ENCODE data around the gene TMEM52. TPM values are rescaled to one million over a fixed set of nuclear protein-coding genes. Genes with fewer than 3 reads are reported as not detected.

The TMEM52 gene
- total RNA-seq, 1 experiment from 2014 or later = 1.2 TPM

- H3K27ac Mint-ChIP-seq (ENCODE audit: low read depth, unreplicated experiment) = no peak overlapping the region
- H3K4me3 Mint-ChIP-seq (ENCODE audit: unreplicated experiment) = no peak overlapping the region
- no peak for TF ChIP-seq CTCF (IDR thresholded peaks at IDR 0.05; ENCODE audit: unreplicated experiment)
- peaks cover 26% of the 10 kb centered on the region for H3K27me3 Mint-ChIP-seq (ENCODE audit: insufficient read depth, unreplicated experiment)
- ChIA-PET CTCF (interaction anchor here (1.7 kb wide), 1 partner anchor 79 kb away, joined by 4 read pairs; no protein-coding TSS in a partner anchor), POLR2A (no interaction called here)
- DNase-seq (ENCODE audit: unreplicated experiment) = no peak
- peaks cover 9% of the 10 kb centered on the region for H3K9me3 Mint-ChIP-seq (ENCODE audit: unreplicated experiment)
- peaks cover 16% of the 10 kb centered on the region for H3K4me1 Mint-ChIP-seq (ENCODE audit: insufficient read depth, unreplicated experiment)
- intact Hi-C loops (cut with micrococcal nuclease) = no loop called here
- H3K36me3 Mint-ChIP-seq (ENCODE audit: insufficient read depth, unreplicated experiment) = no peaks in the 10 kb centered on the region
- BruUV-seq (replicated peaks) = no TSS peak
Measured at GRCh38 chr1:1965546-1965945, 46.5 kb upstream of the TMEM52 start.

- H3K4me3 Mint-ChIP-seq (ENCODE audit: unreplicated experiment) = no peak overlapping the region
- ChIA-PET POLR2A (no interaction called here), CTCF (no interaction called here)
- peaks cover 18% of the 10 kb centered on the region for H3K4me1 Mint-ChIP-seq (ENCODE audit: insufficient read depth, unreplicated experiment)
- no peak for TF ChIP-seq CTCF (IDR thresholded peaks at IDR 0.05; ENCODE audit: unreplicated experiment)
- H3K27ac Mint-ChIP-seq (ENCODE audit: low read depth, unreplicated experiment) = no peak overlapping the region
- BruUV-seq (replicated peaks) = no TSS peak
- intact Hi-C loops (cut with micrococcal nuclease) = no loop called here
- no peak for DNase-seq (ENCODE audit: unreplicated experiment)
- H3K27me3 Mint-ChIP-seq (ENCODE audit: insufficient read depth, unreplicated experiment) = peaks cover 34% of the 10 kb centered on the region
- H3K9me3 Mint-ChIP-seq (ENCODE audit: unreplicated experiment) = peaks cover 9% of the 10 kb centered on the region
- H3K36me3 Mint-ChIP-seq (ENCODE audit: insufficient read depth, unreplicated experiment) = no peaks in the 10 kb centered on the region
Measured at GRCh38 chr1:1964811-1965210, 45.7 kb upstream of the TMEM52 start.

GRCh38 chr1:1963570-1963969, 44.5 kb upstream of the TMEM52 start:
- H3K9me3 Mint-ChIP-seq (ENCODE audit: unreplicated experiment) = peaks cover 9% of the 10 kb centered on the region
- POLR2A ChIA-PET = no interaction called here
- intact Hi-C loops (cut with micrococcal nuclease) = no loop called here
- DNase-seq (ENCODE audit: unreplicated experiment) = no peak
- BruUV-seq (replicated peaks) = no TSS peak
- CTCF ChIA-PET = interaction anchor here (1.2 to 9.7 kb wide), 2 partner anchors 19 to 81 kb away, joined by 4 to 129 read pairs; no protein-coding TSS in a partner anchor
- no peaks in the 10 kb centered on the region for H3K36me3 Mint-ChIP-seq (ENCODE audit: insufficient read depth, unreplicated experiment)
- peaks cover 18% of the 10 kb centered on the region for H3K4me1 Mint-ChIP-seq (ENCODE audit: insufficient read depth, unreplicated experiment)
- no peak overlapping the region for H3K4me3 Mint-ChIP-seq (ENCODE audit: unreplicated experiment)
- H3K27ac Mint-ChIP-seq (ENCODE audit: low read depth, unreplicated experiment) = no peak overlapping the region
- TF ChIP-seq CTCF (IDR thresholded peaks at IDR 0.05; ENCODE audit: unreplicated experiment) = no peak
- peaks cover 37% of the 10 kb centered on the region for H3K27me3 Mint-ChIP-seq (ENCODE audit: insufficient read depth, unreplicated experiment)

- no peak for TF ChIP-seq CTCF (IDR thresholded peaks at IDR 0.05; ENCODE audit: unreplicated experiment)
- Mint-ChIP-seq H3K4me3 (ENCODE audit: unreplicated experiment) (no peak overlapping the region), H3K4me1 (ENCODE audit: insufficient read depth, unreplicated experiment) (peaks cover 14% of the 10 kb centered on the region), H3K27ac (ENCODE audit: low read depth, unreplicated experiment) (no peak overlapping the region), H3K9me3 (ENCODE audit: unreplicated experiment) (peaks cover 4% of the 10 kb centered on the region), H3K27me3 (ENCODE audit: insufficient read depth, unreplicated experiment) (peaks cover 37% of the 10 kb centered on the region), H3K36me3 (ENCODE audit: insufficient read depth, unreplicated experiment) (no peaks in the 10 kb centered on the region)
- intact Hi-C loops (cut with micrococcal nuclease) = no loop called here
- CTCF ChIA-PET = interaction anchor here (9.7 kb wide), 1 partner anchor 82 kb away, joined by 129 read pairs; no protein-coding TSS in a partner anchor
- POLR2A ChIA-PET = no interaction called here
- no TSS peak for BruUV-seq (replicated peaks)
- no peak for DNase-seq (ENCODE audit: unreplicated experiment)
Measured at GRCh38 chr1:1962752-1963151, 43.7 kb upstream of the TMEM52 start.

All from MCF 10A (cell line).